Activated T-cell treated with anti-CD3 and anti-CD28 coated beads, Interleukin-2, amount 50 U/mL, for 4 hours (primary cell): ENCODE measurements around the gene DLGAP1. TPM values are rescaled to one million over a fixed set of nuclear protein-coding genes. Genes with fewer than 3 reads are reported as not detected.
A peak's percentile ranks its signal among the peaks of the same experiment; 100 is the strongest.

ENCODE experiments used
- ATAC-seq, 2 donors: fragments of 200-7000 bp; cut with Tn5 transposase; one replicate each; pipeline ENCODE4 v1.10.0; 2021
- DNase-seq: peaks from one replicate; pipeline ENCODE4 v3.0.0-alpha.2; 2020
- H3K27me3 Mint-ChIP-seq: one replicate; pipeline ENCODE4 v1.8.0; 2021; ENCODE audit warnings: low read depth, mixed read lengths
- H3K36me3 Mint-ChIP-seq: one replicate; pipeline ENCODE4 v1.8.0; 2022; ENCODE audit warnings: mixed read lengths; ENCODE audit not compliant: insufficient read depth
- H3K4me1 Mint-ChIP-seq: one replicate; pipeline ENCODE4 v1.8.0; 2021; ENCODE audit warnings: low read depth, mixed read lengths
- H3K4me3 Mint-ChIP-seq: one replicate; pipeline ENCODE4 v1.8.0; 2021; ENCODE audit warnings: mild to moderate bottlenecking, moderate library complexity, mixed read lengths
- H3K9me3 Mint-ChIP-seq: one replicate; pipeline ENCODE4 v1.8.0; 2021; ENCODE audit warnings: mixed read lengths
- total RNA-seq, 3 donors: library from RNA; stranded (reverse); gene quantifications; one replicate each; pipeline ENCODE4 v1.2.1, GENCODE V29; 2021

DLGAP1 gene
- total RNA-seq, 3 donors from 2014 or later: 0.16 TPM; not detected in 2

GRCh38 chr18:4108016-4108415 is 347.1 kb downstream of the DLGAP1 start:
- DNase-seq (no peak), ATAC-seq (no peak)
- H3K4me3 Mint-ChIP-seq: no peak overlapping the region
- H3K4me1 Mint-ChIP-seq: no peaks in the 10 kb centered on the region
- no peaks in the 10 kb centered on the region for H3K9me3 Mint-ChIP-seq
- H3K27me3 Mint-ChIP-seq: no peaks in the 10 kb centered on the region
- H3K36me3 Mint-ChIP-seq: no peaks in the 10 kb centered on the region

GRCh38 chr18:4107049-4107467 is 348.0 kb downstream of the DLGAP1 start:
- Mint-ChIP-seq H3K4me1 (no peaks in the 10 kb centered on the region), H3K27me3 (no peaks in the 10 kb centered on the region), H3K9me3 (no peaks in the 10 kb centered on the region), H3K4me3 (no peak overlapping the region), H3K36me3 (no peaks in the 10 kb centered on the region)
- ATAC-seq (no peak), DNase-seq (no peak)

GRCh38 chr18:4106407-4107033 is 348.6 kb downstream of the DLGAP1 start:
- Mint-ChIP-seq H3K4me1 (no peaks in the 10 kb centered on the region), H3K36me3 (no peaks in the 10 kb centered on the region), H3K9me3 (no peaks in the 10 kb centered on the region), H3K4me3 (no peak overlapping the region), H3K27me3 (no peaks in the 10 kb centered on the region)
- ATAC-seq (no peak), DNase-seq (peak; percentile 26)

GRCh38 chr18:4102901-4103300 is 352.2 kb downstream of the DLGAP1 start:
- Mint-ChIP-seq H3K4me1 (peaks cover 4% of the 10 kb centered on the region), H3K9me3 (no peaks in the 10 kb centered on the region)

GRCh38 chr18:4101009-4101408 is 354.1 kb downstream of the DLGAP1 start:
- no peak for DNase-seq
- no peaks in the 10 kb centered on the region for H3K36me3 Mint-ChIP-seq
- H3K4me1 Mint-ChIP-seq: peaks cover 4% of the 10 kb centered on the region
- H3K9me3 Mint-ChIP-seq: no peaks in the 10 kb centered on the region
- ATAC-seq: no peak
- H3K4me3 Mint-ChIP-seq: no peak overlapping the region
- peaks cover 5% of the 10 kb centered on the region for H3K27me3 Mint-ChIP-seq

More at GRCh38 chr18:4102901-4103300, 352.2 kb downstream of the DLGAP1 start:
- no peak for DNase-seq
- ATAC-seq: no peak
- Mint-ChIP-seq H3K4me3 (no peak overlapping the region), H3K36me3 (no peaks in the 10 kb centered on the region), H3K27me3 (peaks cover 1% of the 10 kb centered on the region)

- no peak for DNase-seq
- no peak for ATAC-seq
- Mint-ChIP-seq H3K4me3 (no peak overlapping the region), H3K4me1 (peaks cover 4% of the 10 kb centered on the region), H3K27me3 (peaks cover 9% of the 10 kb centered on the region), H3K9me3 (no peaks in the 10 kb centered on the region), H3K36me3 (no peaks in the 10 kb centered on the region)
Measured at GRCh38 chr18:4096486-4096885, 358.6 kb downstream of the DLGAP1 start.

GRCh38 chr18:4093676-4094075 is 361.4 kb downstream of the DLGAP1 start:
- Mint-ChIP-seq H3K4me3 (no peak overlapping the region), H3K27me3 (peaks cover 9% of the 10 kb centered on the region), H3K4me1 (no peaks in the 10 kb centered on the region), H3K36me3 (no peaks in the 10 kb centered on the region), H3K9me3 (no peaks in the 10 kb centered on the region)
- no peak for ATAC-seq
- no peak for DNase-seq

- no peaks in the 10 kb centered on the region for H3K36me3 Mint-ChIP-seq
- H3K4me1 Mint-ChIP-seq: no peaks in the 10 kb centered on the region
- ATAC-seq: no peak
- H3K27me3 Mint-ChIP-seq: no peaks in the 10 kb centered on the region
- no peak for DNase-seq
- peaks cover 4% of the 10 kb centered on the region for H3K9me3 Mint-ChIP-seq
- no peak overlapping the region for H3K4me3 Mint-ChIP-seq
Measured at GRCh38 chr18:4084382-4084900, 370.7 kb downstream of the DLGAP1 start.

GRCh38 chr18:4078246-4078645 is 376.9 kb downstream of the DLGAP1 start:
- no peak overlapping the region for H3K4me3 Mint-ChIP-seq

GRCh38 chr18:4077721-4078120 is 377.4 kb downstream of the DLGAP1 start:
- Mint-ChIP-seq H3K27me3 (peaks cover 2% of the 10 kb centered on the region), H3K4me3 (no peak overlapping the region), H3K9me3 (no peaks in the 10 kb centered on the region), H3K4me1 (no peaks in the 10 kb centered on the region), H3K36me3 (no peaks in the 10 kb centered on the region)
- DNase-seq: no peak
- no peak for ATAC-seq

More at GRCh38 chr18:4078246-4078645, 376.9 kb downstream of the DLGAP1 start:
- Mint-ChIP-seq H3K9me3 (no peaks in the 10 kb centered on the region), H3K27me3 (peaks cover 2% of the 10 kb centered on the region), H3K4me1 (no peaks in the 10 kb centered on the region), H3K36me3 (no peaks in the 10 kb centered on the region)
- no peak for ATAC-seq
- no peak for DNase-seq

- H3K27me3 Mint-ChIP-seq: peaks cover 2% of the 10 kb centered on the region
- DNase-seq (no peak), ATAC-seq (no peak)
- no peak overlapping the region for H3K4me3 Mint-ChIP-seq
- H3K9me3 Mint-ChIP-seq: no peaks in the 10 kb centered on the region
- no peaks in the 10 kb centered on the region for H3K4me1 Mint-ChIP-seq
- H3K36me3 Mint-ChIP-seq: no peaks in the 10 kb centered on the region
Measured at GRCh38 chr18:4077204-4077603, 377.9 kb downstream of the DLGAP1 start.

- Mint-ChIP-seq H3K4me3 (no peak overlapping the region), H3K36me3 (no peaks in the 10 kb centered on the region), H3K27me3 (peaks cover 3% of the 10 kb centered on the region), H3K4me1 (no peaks in the 10 kb centered on the region), H3K9me3 (no peaks in the 10 kb centered on the region)
- ATAC-seq (no peak), DNase-seq (no peak)
Measured at GRCh38 chr18:4074647-4075046, 380.5 kb downstream of the DLGAP1 start.

- Mint-ChIP-seq H3K9me3 (peaks cover 8% of the 10 kb centered on the region), H3K27me3 (peaks cover 13% of the 10 kb centered on the region), H3K4me1 (no peaks in the 10 kb centered on the region), H3K36me3 (no peaks in the 10 kb centered on the region), H3K4me3 (no peak overlapping the region)
- DNase-seq (no peak), ATAC-seq (no peak)
Measured at GRCh38 chr18:4069183-4069582, 385.9 kb downstream of the DLGAP1 start.

- H3K9me3 Mint-ChIP-seq: peaks cover 8% of the 10 kb centered on the region
- DNase-seq: peak; percentile 5
- no peaks in the 10 kb centered on the region for H3K36me3 Mint-ChIP-seq
- H3K4me3 Mint-ChIP-seq: no peak overlapping the region
- H3K27me3 Mint-ChIP-seq: peaks cover 14% of the 10 kb centered on the region
- H3K4me1 Mint-ChIP-seq: no peaks in the 10 kb centered on the region
- ATAC-seq: no peak
Measured at GRCh38 chr18:4068552-4069158, 386.5 kb downstream of the DLGAP1 start.

- Mint-ChIP-seq H3K4me3 (no peak overlapping the region), H3K27me3 (peaks cover 9% of the 10 kb centered on the region), H3K4me1 (no peaks in the 10 kb centered on the region), H3K9me3 (peaks cover 17% of the 10 kb centered on the region), H3K36me3 (no peaks in the 10 kb centered on the region)
- DNase-seq: no peak
- no peak for ATAC-seq
Measured at GRCh38 chr18:4063545-4063944, 391.6 kb downstream of the DLGAP1 start.
